ENCODE data around the gene ZSCAN5C.
"Not testable (repeated sequence)": the region's sequence is repeated elsewhere in the genome, so short reads cannot be mapped to it uniquely, and the experiment has no call there.

The ZSCAN5C gene

DNA sequence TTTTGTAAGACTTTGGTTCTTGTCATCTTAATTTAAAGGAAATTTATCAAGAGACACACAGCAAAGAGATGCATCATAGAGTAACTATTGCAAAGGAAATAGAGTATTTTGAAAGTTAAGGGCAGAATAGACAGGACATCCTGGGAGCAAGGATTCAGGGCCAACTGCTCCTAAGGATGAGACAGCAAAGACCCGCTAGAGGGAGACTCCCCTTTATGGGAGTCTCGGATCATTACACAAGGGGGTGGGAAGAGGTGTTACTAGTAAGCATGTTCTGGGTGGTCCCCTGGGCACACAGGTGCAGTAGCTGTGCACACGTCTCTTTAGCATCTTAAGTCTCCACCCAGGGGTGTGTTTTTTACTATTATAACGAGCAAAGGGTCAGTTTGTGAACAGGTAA, 9.6 kb downstream of the ZSCAN5C start:
- Histone ChIP-seq H3K18ac (ENCODE audit: low read length) (no peak overlapping the region), H4K8ac (ENCODE audit: low read depth, low read length) (no peak overlapping the region), H3K4me1 (ENCODE audit: control insufficient read depth in 2 of 2, insufficient read depth in 1 of 2, low read depth in 1 of 2, low read length in 2 of 2) (no peaks in the 10 kb centered on the region), H2BK15ac (ENCODE audit: low read length) (no peak overlapping the region), H2BK120ac (ENCODE audit: low read depth, low read length) (no peak overlapping the region), H2BK5ac (ENCODE audit: low read length) (no peak overlapping the region), H3K23ac (ENCODE audit: low read depth, low read length, poor library complexity) (no peak overlapping the region), H3K4me2 (ENCODE audit: insufficient read depth, low read length, poor library complexity, severe bottlenecking) (no peak overlapping the region), H3K14ac (ENCODE audit: low read length) (no peak overlapping the region), H3K79me1 (ENCODE audit: low read depth, low read length) (no peaks in the 10 kb centered on the region), H3K9me3 (replicated peaks in 1 of 2; ENCODE audit: control insufficient read depth in 2 of 2, insufficient read depth in 1 of 2, low read depth in 1 of 2, low read length in 2 of 2) (peaks cover 0 to 2% of the 10 kb centered on the region in 2 donors), H2AFZ (ENCODE audit: low read length) (no peak overlapping the region), H3K36me3 (replicated peaks in 1 of 2; ENCODE audit: control insufficient read depth in 2 of 2, insufficient read depth in 2 of 2, low read length in 2 of 2) (no peaks in the 10 kb centered on the region), H3K9ac (ENCODE audit: low read depth, low read length, poor library complexity) (no peak overlapping the region), H4K91ac (ENCODE audit: low read depth, low read length, poor library complexity) (no peak overlapping the region), H3K4ac (ENCODE audit: low read length) (no peak overlapping the region), H3K4me3 (ENCODE audit: low read length in 2 of 2) (no peak overlapping the region), H2AK5ac (ENCODE audit: low read depth, low read length) (no peak overlapping the region), H2BK12ac (ENCODE audit: low read length) (no peak overlapping the region), H3K27ac (replicated peaks; ENCODE audit: low read length) (no peak overlapping the region), H3K27me3 (ENCODE audit: control insufficient read depth in 3 of 3, insufficient read depth in 3 of 3, low read depth in 1 of 3, low read length in 3 of 3) (no peaks in the 10 kb centered on the region)
- no CpG with 5 or more reads among the region's 4 CpGs for WGBS, 2 donors (ENCODE audit: extremely low coverage in 2 of 2, insufficient read length in 2 of 2, insufficient replicate concordance in 1 of 2)
- no peak for DNase-seq (ENCODE audit: low spot score)

DNA sequence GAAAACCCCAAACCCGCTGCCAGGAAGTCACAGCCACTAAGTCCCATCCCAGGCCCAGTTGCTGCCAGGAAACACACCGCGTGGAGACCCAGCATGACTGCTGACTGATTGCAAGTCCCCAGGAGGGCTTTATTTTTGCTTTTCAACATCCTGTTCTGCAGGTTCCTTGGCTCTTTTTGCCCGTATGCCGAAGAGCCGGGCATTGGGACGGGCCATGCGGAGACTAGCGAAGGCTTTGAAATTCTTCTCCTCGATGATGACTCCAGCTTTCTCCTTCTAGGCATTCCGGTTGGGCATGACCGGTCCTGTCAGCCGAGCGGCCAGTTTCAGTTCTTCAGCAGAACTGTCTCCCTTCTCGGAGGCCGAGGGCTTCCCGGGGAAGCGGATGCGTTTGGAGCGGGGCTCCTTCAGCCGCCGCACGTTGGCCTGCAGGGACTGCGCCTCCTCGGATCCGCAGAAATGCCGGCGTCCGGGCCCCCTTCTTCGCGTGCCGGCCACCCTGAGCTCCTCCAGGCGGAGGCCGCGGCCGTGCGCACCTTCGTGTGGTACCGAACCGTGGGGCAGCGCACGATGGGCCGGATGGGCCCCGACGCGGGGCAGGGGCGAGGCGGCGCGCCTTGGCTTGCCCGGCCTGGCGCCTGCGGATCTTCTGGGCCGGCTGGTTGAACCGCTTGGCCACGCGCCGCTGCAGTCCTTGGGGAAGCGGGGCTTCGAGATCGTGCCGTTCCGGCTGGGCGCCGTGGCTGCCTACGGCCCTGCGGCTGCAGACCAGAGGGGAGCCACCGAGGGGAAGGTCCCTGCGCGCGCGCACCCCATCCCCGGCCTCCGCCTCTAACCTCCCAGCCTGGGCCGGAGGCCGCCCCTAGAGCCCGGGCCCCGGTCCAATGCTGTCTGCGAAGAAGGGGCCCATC, 15.2 kb downstream of the ZSCAN5C start:
- no peak overlapping the region for H3K27ac ChIP-seq (replicated peaks; ENCODE audit: low read length)
- no peak overlapping the region for H2AK5ac ChIP-seq (ENCODE audit: low read depth, low read length)
- no peak overlapping the region for H3K9ac ChIP-seq (ENCODE audit: low read depth, low read length, poor library complexity)
- DNase-seq (ENCODE audit: low spot score): no peak
- H3K14ac ChIP-seq (ENCODE audit: low read length): no peak overlapping the region
- no peaks in the 10 kb centered on the region for H3K79me1 ChIP-seq (ENCODE audit: low read depth, low read length)
- no peak overlapping the region for H2BK120ac ChIP-seq (ENCODE audit: low read depth, low read length)
- peaks cover 0 to 3% of the 10 kb centered on the region in 2 donors for H3K36me3 ChIP-seq (replicated peaks in 1 of 2; ENCODE audit: control insufficient read depth in 2 of 2, insufficient read depth in 2 of 2, low read length in 2 of 2)
- H4K91ac ChIP-seq (ENCODE audit: low read depth, low read length, poor library complexity): peak overlapping the region; percentile 90
- H2AFZ ChIP-seq (ENCODE audit: low read length): peak overlapping the region; percentile 73
- H3K9me3 ChIP-seq (replicated peaks in 1 of 2; ENCODE audit: control insufficient read depth in 2 of 2, insufficient read depth in 1 of 2, low read depth in 1 of 2, low read length in 2 of 2): peaks cover 3 to 4% of the 10 kb centered on the region in 2 donors
- no peak overlapping the region for H4K8ac ChIP-seq (ENCODE audit: low read depth, low read length)
- no peak overlapping the region for H3K23ac ChIP-seq (ENCODE audit: low read depth, low read length, poor library complexity)
- H2BK15ac ChIP-seq (ENCODE audit: low read length): peak overlapping the region; percentile 93
- peaks cover 0 to 4% of the 10 kb centered on the region in 2 donors for H3K4me1 ChIP-seq (ENCODE audit: control insufficient read depth in 2 of 2, insufficient read depth in 1 of 2, low read depth in 1 of 2, low read length in 2 of 2)
- no peak overlapping the region for H2BK12ac ChIP-seq (ENCODE audit: low read length)
- peak overlapping the region; percentile 91 for H3K18ac ChIP-seq (ENCODE audit: low read length)
- H3K27me3 ChIP-seq (ENCODE audit: control insufficient read depth in 3 of 3, insufficient read depth in 3 of 3, low read depth in 1 of 3, low read length in 3 of 3): peaks cover 0 to 2% (median 2%) of the 10 kb centered on the region in 3 experiments
- H3K4me3 ChIP-seq (ENCODE audit: low read length in 2 of 2): no peak overlapping the region
- peak overlapping the region; percentile 77 for H2BK5ac ChIP-seq (ENCODE audit: low read length)
- H3K4me2 ChIP-seq (ENCODE audit: insufficient read depth, low read length, poor library complexity, severe bottlenecking): peak overlapping the region; percentile 54
- WGBS, 2 donors (ENCODE audit: extremely low coverage in 2 of 2, insufficient read length in 2 of 2, insufficient replicate concordance in 1 of 2): no CpG with 5 or more reads among the region's 79 CpGs
- H3K4ac ChIP-seq (ENCODE audit: low read length): no peak overlapping the region

DNA sequence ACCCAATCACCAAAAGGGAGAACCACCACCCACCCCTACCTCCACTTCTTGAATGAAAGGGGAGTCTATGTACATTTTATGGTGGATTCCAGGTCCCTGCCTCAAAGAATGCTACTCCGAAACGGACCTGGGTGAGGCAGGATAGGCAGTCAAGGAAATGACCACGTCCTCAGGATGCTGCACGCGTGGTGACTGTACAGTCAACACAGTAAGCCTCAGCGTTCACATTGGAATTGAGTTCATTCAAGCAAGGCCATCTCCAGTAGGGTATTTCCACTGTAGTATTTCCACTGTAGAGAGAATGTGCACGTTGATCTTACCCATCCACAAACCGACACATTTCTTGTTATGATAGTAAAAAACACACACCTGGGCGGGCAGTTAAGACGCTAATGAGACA, 16.9 kb downstream of the ZSCAN5C start:
- no CpG with 5 or more reads among the region's 10 CpGs for WGBS, 2 donors (ENCODE audit: extremely low coverage in 2 of 2, insufficient read length in 2 of 2, insufficient replicate concordance in 1 of 2)
- H3K4me1 ChIP-seq (ENCODE audit: control insufficient read depth in 2 of 2, insufficient read depth in 1 of 2, low read depth in 1 of 2, low read length in 2 of 2): peaks cover 0 to 4% of the 10 kb centered on the region in 2 donors

DNA sequence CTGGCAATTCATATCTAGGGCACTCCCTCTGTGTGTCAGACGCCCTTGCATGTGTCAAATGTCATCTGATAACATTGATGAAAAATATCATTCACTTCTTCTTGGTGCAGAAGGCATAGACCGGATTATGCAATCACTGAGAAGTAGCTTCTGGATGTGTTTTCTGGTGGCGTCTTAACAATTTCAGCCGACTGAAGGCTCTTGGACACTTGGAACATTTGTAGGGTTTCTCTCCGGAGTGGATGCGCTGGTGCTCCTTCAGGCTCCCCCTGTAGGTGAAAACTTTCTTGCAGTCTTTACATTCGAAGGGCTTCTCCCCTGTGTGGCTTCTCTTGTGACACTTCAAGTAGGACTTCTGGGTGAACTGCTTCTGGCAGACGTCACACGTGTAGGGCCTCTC, 19.4 kb downstream of the ZSCAN5C start:
- H4K8ac ChIP-seq (ENCODE audit: low read depth, low read length); DNase-seq (ENCODE audit: low spot score); H2BK5ac ChIP-seq (ENCODE audit: low read length); H3K4me3 ChIP-seq (ENCODE audit: low read length in 2 of 2); H3K9me3 ChIP-seq (replicated peaks in 1 of 2; ENCODE audit: control insufficient read depth in 2 of 2, insufficient read depth in 1 of 2, low read depth in 1 of 2, low read length in 2 of 2); H2AK5ac ChIP-seq (ENCODE audit: low read depth, low read length); H4K91ac ChIP-seq (ENCODE audit: low read depth, low read length, poor library complexity); H3K36me3 ChIP-seq (replicated peaks in 1 of 2; ENCODE audit: control insufficient read depth in 2 of 2, insufficient read depth in 2 of 2, low read length in 2 of 2); H3K14ac ChIP-seq (ENCODE audit: low read length); H3K23ac ChIP-seq (ENCODE audit: low read depth, low read length, poor library complexity); H3K4ac ChIP-seq (ENCODE audit: low read length); H3K4me2 ChIP-seq (ENCODE audit: insufficient read depth, low read length, poor library complexity, severe bottlenecking); H2BK120ac ChIP-seq (ENCODE audit: low read depth, low read length); H3K9ac ChIP-seq (ENCODE audit: low read depth, low read length, poor library complexity); H3K79me1 ChIP-seq (ENCODE audit: low read depth, low read length); H2BK12ac ChIP-seq (ENCODE audit: low read length); H2BK15ac ChIP-seq (ENCODE audit: low read length); H3K27ac ChIP-seq (replicated peaks; ENCODE audit: low read length); H3K18ac ChIP-seq (ENCODE audit: low read length); H3K27me3 ChIP-seq (ENCODE audit: control insufficient read depth in 3 of 3, insufficient read depth in 3 of 3, low read depth in 1 of 3, low read length in 3 of 3); H3K4me1 ChIP-seq (ENCODE audit: control insufficient read depth in 2 of 2, insufficient read depth in 1 of 2, low read depth in 1 of 2, low read length in 2 of 2); H2AFZ ChIP-seq (ENCODE audit: low read length): not testable (repeated sequence)
- WGBS, 2 donors (ENCODE audit: extremely low coverage in 2 of 2, insufficient read length in 2 of 2, insufficient replicate concordance in 1 of 2): no CpG with 5 or more reads among the region's 9 CpGs

More for the DNA sequence above, 16.9 kb downstream of the ZSCAN5C start:
- Histone ChIP-seq H3K36me3 (replicated peaks in 1 of 2; ENCODE audit: control insufficient read depth in 2 of 2, insufficient read depth in 2 of 2, low read length in 2 of 2) (peaks cover 0 to 3% of the 10 kb centered on the region in 2 donors), H3K27ac (replicated peaks; ENCODE audit: low read length) (no peak overlapping the region), H3K9ac (ENCODE audit: low read depth, low read length, poor library complexity) (no peak overlapping the region), H2BK5ac (ENCODE audit: low read length) (no peak overlapping the region), H4K8ac (ENCODE audit: low read depth, low read length) (no peak overlapping the region), H3K4me2 (ENCODE audit: insufficient read depth, low read length, poor library complexity, severe bottlenecking) (no peak overlapping the region), H3K14ac (ENCODE audit: low read length) (no peak overlapping the region), H2BK120ac (ENCODE audit: low read depth, low read length) (no peak overlapping the region), H2BK15ac (ENCODE audit: low read length) (no peak overlapping the region), H2AK5ac (ENCODE audit: low read depth, low read length) (no peak overlapping the region), H3K4ac (ENCODE audit: low read length) (no peak overlapping the region), H4K91ac (ENCODE audit: low read depth, low read length, poor library complexity) (no peak overlapping the region), H3K79me1 (ENCODE audit: low read depth, low read length) (no peaks in the 10 kb centered on the region), H3K23ac (ENCODE audit: low read depth, low read length, poor library complexity) (peak overlapping the region; percentile 31), H3K18ac (ENCODE audit: low read length) (peak overlapping the region; percentile 66), H3K4me3 (ENCODE audit: low read length in 2 of 2) (no peak overlapping the region), H2AFZ (ENCODE audit: low read length) (no peak overlapping the region), H3K27me3 (ENCODE audit: control insufficient read depth in 3 of 3, insufficient read depth in 3 of 3, low read depth in 1 of 3, low read length in 3 of 3) (peaks cover 0 to 2% (median 2%) of the 10 kb centered on the region in 3 experiments), H3K9me3 (replicated peaks in 1 of 2; ENCODE audit: control insufficient read depth in 2 of 2, insufficient read depth in 1 of 2, low read depth in 1 of 2, low read length in 2 of 2) (peaks cover 2 to 3% of the 10 kb centered on the region in 2 donors), H2BK12ac (ENCODE audit: low read length) (no peak overlapping the region)
- no peak for DNase-seq (ENCODE audit: low spot score)

Data from neuronal stem cell (in vitro differentiated cells).